Ammon's horn (tissue), 1 donor: ENCODE measurements around the gene CRIP1.

ENCODE experiments used
- DNase-seq: peaks from one replicate; pipeline ENCODE4 v3.0.0-alpha.2; 2016; ENCODE audit warnings: low spot score

CRIP1 gene

GRCh38 chr14:105533391-105533790, 46.7 kb downstream of the CRIP1 start:
- DNase-seq = no peak

DNA sequence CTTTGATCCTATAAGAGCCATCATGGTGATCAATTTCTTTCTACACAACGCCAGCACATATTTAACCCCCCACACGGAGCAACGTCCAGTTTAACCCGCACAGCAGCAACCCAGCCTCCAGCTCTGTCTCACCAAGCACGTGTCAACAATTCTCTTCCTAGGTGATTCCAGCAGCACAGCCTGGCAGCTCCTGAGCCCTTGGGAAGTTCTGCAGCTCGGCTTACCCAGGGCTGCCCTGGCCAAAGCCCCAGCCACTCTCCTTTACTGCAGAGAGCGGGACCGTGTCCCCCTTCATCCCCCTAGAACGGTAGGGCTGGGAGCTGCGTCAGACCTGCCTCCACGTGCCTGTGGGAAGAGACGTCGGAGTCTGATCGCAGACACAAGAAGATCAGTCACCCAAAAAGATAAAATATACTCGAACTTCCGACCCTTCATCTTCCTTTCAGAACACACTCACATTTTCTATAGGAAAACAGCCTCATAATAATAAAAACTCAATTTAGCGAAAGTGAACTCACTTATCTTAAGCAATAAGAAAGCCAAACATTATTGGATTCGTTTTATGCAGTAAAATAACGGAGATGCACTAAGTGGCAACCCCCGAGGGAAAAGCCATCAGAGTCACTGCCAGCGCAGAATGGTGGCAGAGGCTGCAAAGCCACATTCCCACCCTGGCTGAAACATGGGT, 47.3 kb downstream of the CRIP1 start:
- no peak for DNase-seq

GRCh38 chr14:105534586-105534985, 47.9 kb downstream of the CRIP1 start:
- no peak for DNase-seq

DNA sequence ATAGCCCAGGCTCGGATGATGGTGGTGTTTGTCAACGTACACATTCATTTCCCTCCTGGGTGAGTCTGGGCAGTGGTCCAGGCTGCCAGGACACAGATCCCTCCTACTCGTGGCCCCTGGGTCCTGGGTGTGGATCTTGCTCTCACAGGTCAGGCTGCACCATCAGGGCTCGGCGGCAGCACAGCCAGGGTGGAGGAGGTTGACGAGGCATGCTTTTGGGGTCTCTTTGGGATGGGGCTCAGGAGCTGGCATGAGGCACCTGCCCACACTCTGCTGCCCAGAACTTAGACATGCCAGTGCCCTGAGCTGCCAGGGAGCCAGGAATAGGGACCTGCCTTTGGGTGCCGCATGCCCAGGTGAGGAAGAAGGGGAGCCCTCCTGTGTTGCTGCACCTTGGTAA, 49.4 kb downstream of the CRIP1 start:
- DNase-seq = no peak

DNA sequence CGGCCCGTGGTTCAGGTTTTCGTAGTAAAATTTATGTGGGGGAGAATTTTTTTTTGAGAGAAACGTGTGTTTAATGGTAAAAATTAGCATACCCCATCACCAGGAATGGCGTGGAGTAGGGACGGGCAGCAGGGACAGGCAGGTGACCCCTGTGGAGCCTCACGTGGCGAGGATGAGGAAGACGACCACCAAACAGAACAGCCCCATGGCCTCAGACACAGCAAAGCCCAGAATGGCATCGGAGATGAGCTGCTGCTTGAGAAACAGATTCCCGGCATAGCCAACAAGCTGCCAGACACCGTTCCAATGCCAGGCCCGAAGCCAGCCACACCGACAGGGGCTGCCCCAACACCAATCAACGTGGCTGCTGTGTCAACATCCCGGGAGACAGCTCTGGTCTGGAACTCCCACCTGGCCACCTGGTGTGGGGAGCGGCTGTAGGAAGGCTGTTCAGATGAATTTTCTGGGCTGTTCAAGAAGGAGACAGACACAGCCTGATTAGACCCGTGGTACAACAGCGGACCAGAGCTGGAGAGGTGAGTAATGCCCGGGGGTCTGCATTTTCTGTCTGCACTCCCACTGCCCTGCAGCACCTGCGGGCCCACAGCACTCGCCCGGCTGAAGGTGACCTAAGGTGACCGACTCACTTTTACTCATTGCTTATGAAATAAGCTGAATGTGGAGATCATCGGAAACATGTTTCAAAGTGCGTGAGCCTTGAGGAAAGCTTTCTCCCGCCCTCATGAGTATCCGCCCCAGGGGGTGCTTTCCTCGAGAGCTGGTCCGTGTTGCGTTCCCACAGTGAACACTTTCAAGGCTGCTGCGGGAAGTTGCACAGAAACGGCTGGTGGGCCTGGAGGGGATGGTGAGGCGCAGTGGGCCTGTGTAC, 50.2 kb downstream of the CRIP1 start:
- no peak for DNase-seq

DNA sequence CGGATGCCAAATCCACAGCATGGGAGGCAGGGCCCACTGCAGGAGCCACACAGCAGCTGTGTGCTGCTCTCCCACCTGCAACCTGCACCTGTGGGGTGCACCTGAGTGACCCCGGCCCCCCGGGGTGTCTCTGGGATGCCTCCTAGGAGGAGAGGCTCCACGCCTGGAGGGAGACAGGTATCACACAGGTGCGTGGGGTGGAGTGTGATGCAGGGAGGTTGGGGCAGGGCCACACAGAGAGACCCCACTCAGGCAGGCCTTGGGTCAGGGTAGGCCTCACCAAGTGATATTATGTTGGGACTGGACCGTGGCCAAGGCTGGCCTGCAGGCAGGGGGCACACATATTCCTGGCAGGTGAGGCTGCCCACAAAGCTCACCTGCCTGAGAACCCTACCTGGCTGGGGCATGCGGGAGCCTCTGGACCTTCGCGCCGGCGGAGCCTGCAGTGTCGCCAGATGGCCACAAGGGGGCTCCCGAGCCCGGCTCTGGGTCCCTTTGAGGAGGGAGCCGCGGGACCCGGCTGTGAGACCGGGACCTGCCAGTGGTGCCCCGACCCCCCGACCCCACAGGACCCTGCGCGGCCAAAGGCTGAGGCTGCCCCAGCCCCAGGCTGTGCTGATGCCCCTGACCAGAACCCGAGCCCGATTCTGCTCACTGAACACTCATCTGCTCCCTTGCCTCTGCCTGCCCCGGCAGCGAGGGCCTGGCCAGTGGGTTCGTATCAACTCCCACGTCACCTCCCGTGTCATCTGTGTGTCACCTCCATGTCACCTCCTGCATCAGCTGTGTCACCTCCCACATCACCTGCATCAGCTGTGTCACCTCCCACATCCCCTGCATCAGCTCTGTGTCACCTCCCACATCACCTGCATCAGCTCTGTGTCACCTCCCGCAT, 51.1 kb downstream of the CRIP1 start:
- no peak for DNase-seq
